HG03139 (cell line): Measurements from ENCODE around the gene THBS2.
"Not testable (repeated sequence)": the region's sequence is repeated elsewhere in the genome, so short reads cannot be mapped to it uniquely, and the experiment has no call there.

Source experiments
- ATAC-seq: cut with Tn5 transposase; IDR thresholded peaks from one replicate; pipeline ENCODE4 v1.9.1; 2021; ENCODE audit not compliant: unreplicated experiment

Gene THBS2

DNA sequence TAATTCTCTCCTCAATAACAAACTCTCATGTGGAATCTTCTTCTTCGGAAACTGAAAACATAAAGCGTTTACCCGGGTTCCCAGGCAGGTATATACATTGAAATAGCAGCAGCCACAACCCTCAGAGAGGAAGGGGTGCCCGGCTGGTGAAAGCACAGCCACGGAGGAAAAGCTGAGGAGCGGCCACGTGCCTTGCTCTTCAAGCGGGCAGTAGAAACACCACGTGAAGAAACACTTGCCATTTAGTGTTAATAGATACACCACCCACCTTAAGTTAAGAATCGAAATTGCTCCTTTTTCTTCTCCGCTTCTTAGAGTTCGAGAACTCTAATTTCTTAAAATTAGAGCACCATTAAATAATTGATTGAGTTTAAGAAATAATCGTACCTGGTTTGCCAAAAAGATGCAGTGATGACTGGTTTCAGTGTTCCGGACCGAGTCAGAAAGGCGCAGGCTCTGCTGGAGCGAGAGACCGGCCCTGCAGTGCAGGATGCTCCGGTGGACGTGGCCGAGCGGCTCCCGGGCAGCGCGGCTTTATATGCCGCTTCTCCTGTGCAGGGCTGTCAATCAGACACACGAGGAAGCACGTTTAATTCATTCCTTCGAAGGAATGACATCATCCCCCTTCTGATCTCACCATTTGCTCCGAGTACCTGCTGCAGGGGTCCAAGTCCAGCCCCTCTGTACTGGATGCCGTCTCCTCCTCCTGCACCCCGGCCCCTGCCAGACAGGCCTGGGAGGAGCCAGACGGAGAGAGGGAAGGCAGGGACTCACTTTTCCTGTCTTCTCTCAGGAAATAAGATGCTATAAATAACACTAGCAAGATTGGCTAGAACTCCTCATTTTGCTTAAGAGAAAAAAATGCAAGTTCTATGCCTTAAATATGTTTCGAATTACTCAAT is at the start of gene THBS2:
THBS2 (minus strand) TSS at position 510 of the 902 bp plus-strand sequence. CDS start 3,062 bp downstream, outside the sequence.
- no peak for ATAC-seq

DNA sequence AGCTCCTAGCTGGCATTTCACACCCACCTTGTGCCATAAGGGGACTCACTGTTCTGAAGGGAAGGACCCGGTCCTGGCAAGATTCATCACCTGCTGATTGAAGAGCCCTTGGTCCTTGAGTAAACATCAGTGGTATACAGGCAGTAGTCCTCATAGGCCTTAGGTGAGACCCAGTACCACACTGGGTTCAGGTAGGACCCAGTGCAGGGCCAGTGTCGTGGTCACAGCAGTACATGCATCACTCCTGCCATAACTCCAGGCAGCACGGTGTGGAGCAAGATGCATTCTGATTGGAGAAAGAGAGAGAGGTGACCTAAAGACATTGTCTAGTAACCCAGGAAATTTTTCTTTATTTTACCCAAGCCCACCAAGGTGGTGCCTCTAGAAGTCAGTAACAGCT is 49.1 kb upstream of the THBS2 start:
- ATAC-seq: no peak

DNA sequence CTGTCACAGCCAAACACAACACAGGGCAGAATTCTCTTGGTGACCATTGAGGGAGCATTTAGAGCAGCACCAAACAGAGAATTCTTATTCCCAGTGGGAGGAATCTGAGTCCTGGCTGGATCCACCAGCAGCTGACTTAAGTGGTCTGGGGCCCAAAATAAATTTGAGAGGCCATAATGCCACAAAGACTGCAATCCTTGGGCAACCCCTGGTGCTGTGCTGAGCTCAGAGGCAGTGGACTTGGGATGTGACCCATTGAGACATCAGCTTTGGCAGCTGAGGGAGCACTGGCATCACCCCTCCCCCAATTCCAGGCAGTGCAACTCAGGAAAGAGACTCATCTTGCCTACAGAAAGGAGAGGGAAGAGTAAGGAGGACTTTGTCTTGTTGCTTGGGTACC is 48.6 kb upstream of the THBS2 start:
- no peak for ATAC-seq

DNA sequence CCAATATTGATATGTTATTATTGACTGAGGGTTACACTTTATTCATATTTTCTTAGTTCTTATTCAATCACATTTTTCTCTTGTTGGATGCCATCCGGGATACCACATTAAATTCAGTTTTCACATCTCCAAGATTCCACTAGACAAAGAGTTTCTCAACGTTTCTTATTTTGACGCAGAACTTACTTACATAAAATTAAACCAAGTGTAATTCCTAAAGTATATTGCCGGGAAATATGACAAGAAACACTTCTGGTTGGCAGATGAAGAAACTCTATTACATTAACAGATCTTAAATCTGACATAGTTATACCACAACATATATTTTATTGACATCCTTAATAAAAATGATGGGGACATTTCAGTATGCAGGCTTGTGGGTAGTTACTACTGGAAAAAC is 47.3 kb upstream of the THBS2 start:
- ATAC-seq: no peak

DNA sequence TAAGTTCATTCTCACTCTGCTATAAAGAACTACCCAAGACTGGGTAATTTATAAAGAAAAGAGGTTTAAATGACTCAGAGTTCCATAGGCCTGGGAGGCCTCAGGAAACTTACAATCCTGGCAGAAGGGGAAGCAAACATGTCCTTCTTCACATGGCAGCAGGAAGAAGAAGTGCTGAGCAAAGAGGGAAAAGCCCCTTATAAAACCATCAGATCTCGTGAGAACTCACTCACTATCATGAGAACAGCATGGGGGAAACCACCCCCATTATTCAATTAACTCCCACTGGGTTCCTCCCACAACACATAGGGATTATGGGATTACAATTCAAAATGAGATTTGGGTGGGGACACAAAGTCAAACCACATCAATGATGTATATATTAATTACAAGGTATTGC is 45.0 kb upstream of the THBS2 start:
- ATAC-seq: not testable (repeated sequence)

DNA sequence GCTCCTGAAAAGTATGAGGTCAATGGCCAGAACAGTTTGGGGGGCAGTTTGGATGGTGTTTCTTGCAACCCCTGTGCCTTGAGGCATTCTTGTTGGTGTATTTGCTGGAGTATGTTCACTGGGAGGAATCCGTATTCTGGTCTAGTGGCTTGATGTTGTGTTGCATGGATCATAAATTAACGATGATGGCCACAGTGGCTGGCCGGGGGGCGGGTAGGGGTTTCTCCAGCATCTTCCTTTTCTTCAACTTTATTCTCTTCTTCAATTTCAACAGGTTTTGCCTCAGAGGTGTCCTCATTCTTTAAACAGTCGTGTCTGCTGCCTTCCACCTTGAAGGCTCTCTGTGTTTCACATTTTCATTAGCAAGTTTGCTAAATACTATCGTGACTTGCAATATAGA is 43.0 kb upstream of the THBS2 start:
- ATAC-seq: no peak

DNA sequence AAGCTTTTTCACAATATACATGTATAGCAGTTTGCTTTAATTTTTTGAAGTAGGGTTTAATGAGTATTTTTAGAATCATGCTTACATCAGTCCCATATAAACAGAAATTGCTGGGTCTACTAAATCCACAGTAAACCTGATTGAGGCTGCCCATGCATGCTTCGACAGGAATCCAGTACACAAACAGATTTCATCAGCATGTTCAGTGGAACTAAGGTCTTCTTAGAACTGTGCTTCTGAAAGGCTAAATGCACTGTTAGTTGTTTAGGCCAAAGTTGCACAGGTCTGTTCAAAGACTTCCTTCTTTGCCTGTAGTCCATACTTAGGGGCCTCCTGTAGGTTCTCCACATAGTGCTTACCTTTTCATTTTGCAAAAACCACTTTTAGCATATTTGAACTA is 42.5 kb upstream of the THBS2 start:
- no peak for ATAC-seq

DNA sequence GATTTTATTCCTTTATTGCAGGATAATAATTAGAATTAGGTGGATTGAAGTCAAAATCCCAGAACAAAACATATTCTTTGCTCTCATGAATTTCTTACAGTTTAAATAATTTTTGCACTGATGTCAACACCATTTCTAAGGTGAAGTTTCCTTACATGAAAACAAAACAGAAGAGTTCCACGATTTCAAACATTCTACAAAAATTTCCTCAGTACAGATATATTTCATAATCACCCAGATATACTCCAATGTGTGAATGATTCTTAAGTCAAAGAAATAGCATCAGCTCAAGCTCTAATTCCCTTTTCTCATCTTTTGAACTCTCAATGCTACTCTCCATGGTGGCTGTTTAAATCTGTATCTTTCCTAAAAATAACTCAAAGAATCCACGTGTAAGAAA is 39.5 kb upstream of the THBS2 start:
- no peak for ATAC-seq

DNA sequence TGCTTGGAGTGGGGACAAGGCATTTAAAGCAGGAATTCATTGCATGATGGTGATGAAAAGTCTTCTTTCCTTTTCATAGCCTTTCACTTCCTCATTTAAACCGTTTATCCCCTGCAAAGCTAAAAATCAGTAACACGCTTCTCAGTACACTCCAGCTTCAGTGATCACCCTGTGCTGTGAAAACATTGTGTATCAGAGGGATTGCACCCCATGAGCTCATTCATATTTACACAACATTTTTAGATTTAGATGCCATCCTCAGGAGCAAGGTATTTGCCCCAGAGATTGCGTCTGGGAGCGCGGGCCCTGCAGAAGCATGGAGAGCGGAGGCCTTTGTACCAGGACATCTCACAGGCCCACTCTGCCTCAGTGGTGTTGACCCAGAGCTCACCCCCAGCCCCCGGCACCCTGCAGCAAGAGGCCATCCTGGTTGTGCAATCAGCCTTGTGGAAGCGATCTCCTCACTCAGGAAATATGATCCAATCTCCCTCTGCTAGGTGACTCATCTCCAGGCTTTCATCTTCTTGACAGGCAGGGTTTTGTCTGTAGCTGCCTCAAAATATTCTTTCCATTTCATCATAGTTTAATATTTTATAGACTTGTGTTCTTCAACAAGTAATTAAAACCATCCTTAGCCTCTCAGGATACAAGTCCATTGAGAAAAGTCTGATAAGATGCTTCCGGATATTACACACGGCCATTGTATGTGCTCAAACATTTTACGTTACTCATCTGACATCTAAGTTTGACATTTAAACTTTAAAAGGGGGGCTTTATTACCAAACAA is 38.9 kb upstream of the THBS2 start:
- ATAC-seq: no peak

DNA sequence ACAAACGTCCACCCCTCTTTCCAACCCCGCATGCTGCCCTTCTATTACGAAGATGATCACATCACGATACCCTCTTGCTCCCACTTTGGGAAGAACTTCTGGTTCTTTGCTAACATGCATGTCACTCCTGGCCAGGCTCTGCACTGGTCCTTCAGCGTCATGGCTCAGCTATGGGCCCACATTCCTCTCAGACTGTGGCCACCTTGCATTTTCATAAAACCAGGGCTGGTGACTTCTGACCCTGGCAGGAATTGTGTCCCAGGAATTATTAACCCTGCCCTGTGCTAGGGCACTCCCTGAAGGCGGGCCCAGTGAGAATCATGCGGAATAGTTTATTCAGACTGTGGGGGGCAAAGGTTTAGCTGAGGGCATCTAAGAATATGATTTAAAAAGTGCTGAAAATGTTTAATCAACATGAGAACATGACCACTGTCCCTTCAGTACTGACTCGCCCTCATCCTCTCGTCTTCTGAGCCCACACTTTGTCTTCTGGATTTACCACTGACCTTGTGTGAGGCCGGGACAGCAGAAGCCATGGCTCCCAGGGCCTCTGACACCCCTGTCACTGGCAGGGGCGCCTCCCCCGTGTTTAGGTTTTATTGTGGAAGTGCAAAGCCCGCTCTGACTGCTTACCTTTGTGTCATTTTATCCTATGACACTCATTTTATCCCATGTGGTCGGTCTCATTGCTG is 38.1 kb upstream of the THBS2 start:
- no peak for ATAC-seq

DNA sequence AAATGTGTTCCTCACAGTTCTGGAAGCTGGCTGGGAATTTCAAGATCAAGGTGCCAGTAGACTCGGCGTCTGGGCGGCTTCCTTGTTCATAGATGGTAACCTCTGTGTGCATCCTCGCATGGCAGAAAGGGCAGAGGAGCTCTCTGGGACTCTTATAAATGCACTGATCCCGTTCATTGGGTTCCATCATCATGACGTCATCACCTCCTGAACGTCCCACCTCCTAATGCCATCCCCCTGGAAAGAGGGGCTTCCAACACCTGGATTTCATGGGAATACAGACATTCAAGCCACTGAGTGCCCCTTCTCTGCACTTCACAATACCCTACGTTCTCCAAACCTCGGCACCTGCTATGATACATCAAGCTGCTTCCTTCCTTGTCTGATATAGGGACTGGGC is 37.5 kb upstream of the THBS2 start:
- ATAC-seq: no peak

DNA sequence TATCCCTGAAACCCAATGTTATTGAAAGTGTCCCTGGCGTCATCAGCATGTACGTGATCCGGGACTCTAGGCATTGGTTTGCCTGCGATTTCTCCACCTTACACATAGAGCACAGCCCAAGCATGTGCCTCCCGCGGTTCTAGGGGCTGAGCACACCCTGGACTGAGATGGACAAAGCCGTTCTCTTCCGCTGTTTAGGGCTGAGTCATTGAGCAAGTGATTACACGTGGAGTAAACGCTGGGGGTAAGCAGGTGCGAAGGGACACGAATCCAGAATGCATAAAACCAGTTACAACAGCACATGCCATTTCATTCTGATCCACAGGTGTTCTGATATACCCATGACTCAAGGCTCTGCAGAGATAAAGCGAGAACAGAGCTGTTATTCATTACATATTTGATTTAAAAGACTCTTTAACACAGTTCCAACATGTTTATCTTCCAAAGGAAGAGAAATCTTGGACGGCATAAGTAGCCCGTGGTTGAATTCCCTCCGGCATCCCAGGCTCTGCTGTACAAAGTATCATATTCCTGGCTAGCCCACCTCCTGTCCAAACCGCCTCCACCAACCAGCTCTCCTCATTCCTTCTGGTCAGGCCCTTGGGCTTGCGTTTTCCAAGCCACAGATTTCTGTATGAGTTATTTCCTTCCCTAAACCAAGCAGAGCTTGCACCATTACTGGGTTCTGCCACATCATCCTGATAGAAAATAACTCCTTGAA is 36.1 kb upstream of the THBS2 start:
- no peak for ATAC-seq

DNA sequence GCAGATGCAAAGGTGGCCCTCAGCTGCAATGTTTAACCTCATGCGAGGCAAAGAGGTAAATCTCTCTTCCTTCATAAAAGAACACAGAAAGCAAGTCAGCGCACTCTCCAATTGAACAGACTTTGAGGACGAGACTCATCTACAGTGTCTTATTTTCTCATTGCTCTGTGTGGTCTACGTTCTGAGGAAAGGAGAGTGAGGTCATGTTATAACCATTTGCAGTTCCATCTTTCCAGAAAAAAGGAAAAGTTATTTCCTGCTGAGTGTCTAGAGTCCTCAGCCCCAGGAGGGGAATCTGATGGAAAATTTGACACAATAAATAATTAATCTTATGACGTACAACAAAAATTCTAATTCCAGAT is 35.6 kb upstream of the THBS2 start:
- ATAC-seq: no peak

DNA sequence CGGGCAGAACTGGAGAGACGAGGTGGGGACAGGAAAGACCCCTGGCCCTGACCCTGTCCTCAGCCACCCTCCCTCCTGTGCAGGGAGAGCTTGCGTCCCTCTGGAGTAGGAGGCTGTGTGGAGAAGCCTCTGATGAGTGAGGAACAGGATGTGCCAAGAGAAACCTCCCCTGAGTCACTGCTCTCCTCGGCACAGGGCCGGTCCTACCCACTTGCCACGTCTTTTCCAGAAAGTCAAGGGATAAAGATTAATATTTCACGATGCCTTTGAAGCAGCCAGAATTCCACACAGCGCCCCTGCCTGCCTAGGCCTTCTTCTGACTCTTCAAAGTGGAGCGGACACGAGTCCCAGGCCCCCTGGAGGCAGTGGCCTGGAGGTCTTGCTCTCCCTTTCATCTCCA is 34.9 kb upstream of the THBS2 start:
- ATAC-seq: no peak

DNA sequence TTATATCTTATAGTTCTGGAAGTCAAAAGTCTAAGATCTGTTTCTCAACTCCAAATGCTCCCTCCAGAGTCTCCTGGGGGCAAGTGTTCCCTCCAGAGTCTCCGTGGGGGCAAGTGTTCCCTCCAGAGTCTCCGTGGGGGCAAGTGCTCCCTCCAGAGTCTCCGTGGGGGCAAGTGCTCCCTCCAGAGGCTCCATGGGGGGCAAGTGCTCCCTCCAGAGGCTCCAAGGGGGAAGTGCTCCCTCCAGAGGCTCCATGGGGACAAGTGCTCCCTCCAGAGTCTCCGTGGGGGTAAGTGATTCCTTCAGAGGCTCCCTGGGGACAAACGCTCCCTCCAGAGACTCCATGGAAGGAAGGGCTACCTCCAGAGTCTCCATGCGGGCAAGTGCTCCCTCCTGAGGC is 34.0 kb upstream of the THBS2 start:
- no peak for ATAC-seq

DNA sequence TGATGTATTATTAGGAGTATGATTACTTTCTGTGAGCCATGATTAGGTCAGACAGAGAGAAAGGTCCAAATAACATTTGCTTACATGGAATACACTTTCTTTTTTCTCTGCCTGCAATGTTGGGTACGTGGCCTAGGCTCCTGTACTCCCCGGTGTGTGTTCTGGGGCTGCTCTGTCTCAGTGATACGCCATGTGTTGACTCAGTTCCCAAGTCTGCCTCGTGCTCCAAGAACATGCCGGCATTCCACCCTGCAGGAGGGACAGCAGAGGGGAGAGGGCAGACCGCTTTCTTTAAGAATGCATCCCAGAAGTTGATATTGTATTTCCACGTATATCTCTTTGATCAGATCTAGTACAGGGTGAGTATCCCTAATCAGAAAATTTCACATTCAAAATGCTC is 33.3 kb upstream of the THBS2 start:
- no peak for ATAC-seq

DNA sequence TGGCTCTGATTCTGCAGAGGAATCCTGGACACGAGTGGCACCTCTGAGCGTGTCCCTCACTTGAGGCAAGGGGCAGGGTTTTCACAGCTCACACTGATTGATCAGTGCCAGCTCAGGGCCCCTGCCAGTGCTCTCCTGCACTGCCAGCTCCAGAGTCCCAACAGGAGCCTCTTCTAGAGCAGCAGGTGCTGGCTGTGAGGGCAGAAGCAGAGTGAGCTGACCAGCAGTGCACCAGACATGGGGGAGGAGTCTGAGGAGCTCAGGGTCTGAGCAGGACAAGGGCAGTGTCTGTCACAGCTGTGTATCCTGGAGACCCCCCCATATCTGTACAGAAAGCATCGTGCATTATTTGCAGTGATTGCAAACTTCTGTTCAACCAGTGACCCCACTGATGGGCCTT is 31.5 kb upstream of the THBS2 start:
- no peak for ATAC-seq

DNA sequence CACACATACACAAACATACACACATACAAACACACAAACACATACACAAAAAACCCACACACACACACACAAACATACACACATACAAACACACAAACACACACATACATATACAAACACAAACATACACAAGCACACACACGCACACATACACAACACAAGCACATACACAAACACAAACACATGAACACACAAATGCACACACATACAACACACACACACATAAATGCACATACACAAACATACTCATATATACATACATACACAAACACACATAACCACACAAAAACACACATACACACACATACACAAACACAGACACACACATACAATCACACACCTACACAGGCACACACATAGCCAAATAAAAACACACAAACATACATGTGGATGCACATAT is 30.3 kb upstream of the THBS2 start:
- no peak for ATAC-seq

DNA sequence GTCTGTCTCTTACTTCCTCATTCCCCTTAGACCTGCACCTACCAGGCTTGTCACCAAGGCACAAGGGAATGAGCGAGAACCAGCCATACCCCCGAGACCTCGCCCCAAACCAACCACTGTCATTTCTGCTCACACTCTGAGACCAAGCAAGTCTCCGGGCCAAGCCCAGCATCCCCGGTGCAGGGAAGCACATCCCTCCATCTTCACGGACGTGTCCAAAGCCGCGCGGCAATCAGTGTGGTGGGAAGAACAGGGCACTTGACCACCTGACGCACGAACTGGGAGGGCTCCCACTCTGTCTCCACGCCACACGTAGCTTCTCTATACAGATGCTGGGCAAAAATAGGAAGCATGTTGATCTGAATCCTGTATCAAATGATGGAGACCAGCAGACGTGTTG is 28.4 kb upstream of the THBS2 start:
- no peak for ATAC-seq

DNA sequence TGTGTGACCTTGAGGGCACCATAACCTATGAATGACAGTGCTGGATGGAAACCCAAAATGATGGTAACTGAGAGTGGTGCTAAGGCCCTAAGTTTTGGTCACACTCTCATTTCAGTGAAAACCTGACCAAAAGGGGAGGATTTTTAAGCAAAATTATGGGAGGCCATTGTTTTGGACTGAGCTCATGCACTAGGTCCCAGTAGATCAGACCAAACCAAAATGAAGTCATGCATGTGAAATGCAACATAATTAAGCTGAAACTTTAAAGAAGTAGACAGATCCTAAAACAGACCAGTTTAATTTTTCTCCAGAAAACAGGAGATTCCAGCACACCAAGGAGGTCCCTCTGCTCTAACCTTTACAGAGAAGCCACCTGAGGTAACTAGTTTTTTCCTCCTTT is 24.0 kb upstream of the THBS2 start:
- no peak for ATAC-seq

DNA sequence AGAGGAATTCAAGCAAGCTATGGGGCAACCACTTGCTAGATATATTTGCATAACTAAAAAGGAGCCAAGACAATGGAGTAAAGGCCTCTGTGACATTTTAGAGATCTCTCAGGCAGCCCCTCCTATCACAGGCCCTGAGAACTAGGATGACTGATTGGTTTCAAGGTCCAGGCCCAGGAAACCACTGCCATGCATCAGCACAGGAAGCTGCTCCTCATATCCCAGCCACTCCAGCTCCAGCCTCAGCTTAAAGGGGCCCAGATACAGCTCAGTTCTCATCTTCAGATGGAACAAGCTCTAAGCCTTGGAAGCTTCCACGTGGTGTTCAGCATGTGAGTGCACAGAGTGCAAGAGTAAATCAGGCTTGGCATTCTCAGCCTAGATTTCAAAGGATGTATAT is 21.1 kb upstream of the THBS2 start:
- no peak for ATAC-seq
